Osteoblast (primary cell): ENCODE results near the gene C2CD3. TPM values are rescaled to one million over a fixed set of nuclear protein-coding genes. Genes with fewer than 3 reads are reported as not detected.

Source experiments
- DNase-seq: peaks from one replicate; pipeline ENCODE4 v3.0.0; 2011; ENCODE audit warnings: low spot score, mixed read lengths; ENCODE audit not compliant: insufficient read length; ENCODE audit errors: missing footprints
- H2AFZ ChIP-seq: 2 replicates; pipeline ENCODE4 v1.6.0; 2011; ENCODE audit warnings: mild to moderate bottlenecking, low read length
- H3K27ac ChIP-seq: 2 replicates; pipeline ENCODE4 v1.5.1; 2011; ENCODE audit warnings: mild to moderate bottlenecking, low read depth, low read length, moderate library complexity
- H3K27me3 ChIP-seq: 2 replicates; pipeline ENCODE4 v1.6.0; 2012; ENCODE audit warnings: mild to moderate bottlenecking, control low read depth, inconsistent platforms, low read length, moderate library complexity; ENCODE audit not compliant: insufficient read depth
- H3K36me3 ChIP-seq: 2 replicates; pipeline ENCODE4 v1.5.1; 2011; ENCODE audit warnings: mild to moderate bottlenecking, low read length, control low read depth, moderate library complexity; ENCODE audit not compliant: insufficient read depth
- H3K4me1 ChIP-seq: 2 replicates; pipeline ENCODE4 v1.5.1; 2011; ENCODE audit warnings: mild to moderate bottlenecking, low read length, control low read depth, moderate library complexity; ENCODE audit not compliant: insufficient read depth
- H3K4me2 ChIP-seq: 2 replicates; pipeline ENCODE4 v1.6.0; 2011; ENCODE audit warnings: mild to moderate bottlenecking, low read length; ENCODE audit not compliant: insufficient read depth
- H3K4me3 ChIP-seq: fragments of 200-600 bp; sonication (generic); 3 replicates; pipeline ENCODE4 v1.5.1; 2012; ENCODE audit warnings: mild to moderate bottlenecking, low read length, inconsistent platforms; ENCODE audit not compliant: insufficient read depth
- H3K79me2 ChIP-seq: 2 replicates; pipeline ENCODE4 v1.6.0; 2012; ENCODE audit warnings: mild to moderate bottlenecking, low read length, control low read depth, inconsistent platforms; ENCODE audit not compliant: insufficient read depth
- H3K9me3 ChIP-seq: 2 replicates; pipeline ENCODE4 v1.5.1; 2011; ENCODE audit warnings: low read depth, low read length, control low read depth
- H4K20me1 ChIP-seq: 2 replicates; pipeline ENCODE4 v1.6.0; 2012; ENCODE audit warnings: mild to moderate bottlenecking, low read length, control low read depth; ENCODE audit not compliant: insufficient read depth
- CTCF ChIP-seq: IDR thresholded peaks from 2 replicates; pipeline ENCODE4 v1.5.1; 2011; ENCODE audit warnings: mild to moderate bottlenecking, low read depth, low read length, moderate library complexity; ENCODE audit errors: extremely low read depth
- small RNA-seq: library from RNA; depleted of rRNA; stranded (forward); fragments of <200 nt; gene quantifications from one replicate; pipeline ENCODE3, GENCODE V24; 2012
- total RNA-seq: library from RNA; depleted of rRNA; stranded (reverse); fragments of >200 nt; gene quantifications from 2 replicates; pipeline ENCODE4 v1.2.3, GENCODE V29; 2012

The C2CD3 gene
- total RNA-seq, 1 donor = 14.1 TPM

- peak overlapping the region; percentile 69 for H3K4me2 ChIP-seq
- no peak for TF ChIP-seq CTCF
- no peaks in the 10 kb centered on the region for H3K36me3 ChIP-seq
- no peaks in the 10 kb centered on the region for H3K79me2 ChIP-seq
- H3K9me3 ChIP-seq = no peaks in the 10 kb centered on the region
- H4K20me1 ChIP-seq = no peaks in the 10 kb centered on the region
- no peak overlapping the region for H3K4me3 ChIP-seq
- peak overlapping the region; percentile 70 for H2AFZ ChIP-seq
- peaks cover 3% of the 10 kb centered on the region for H3K27me3 ChIP-seq
- DNase-seq = no peak
- peaks cover 14% of the 10 kb centered on the region for H3K4me1 ChIP-seq
- no peak overlapping the region for H3K27ac ChIP-seq
Observed at GRCh38 chr11:73963861-73964260, 206.9 kb downstream of the C2CD3 start.

Small RNAs within 50 kb of the gene (small RNA-seq; reads per million reads assigned to genes)
- not detected for gene AP002392.1

Other genes starting within 250 kb of the C2CD3 start
- gene DNAJB13, start 220.0 kb downstream of the C2CD3 start, total RNA-seq = not detected in 2 replicates
- gene UCP2, start 188.2 kb downstream of the C2CD3 start, total RNA-seq = under 0.01 and 0.59 TPM in 2 replicates
- under 0.01 and 0.59 TPM in 2 replicates for gene UCP3, start 161.9 kb downstream of the C2CD3 start, total RNA-seq
- gene PPME1, start 287 bp upstream of the C2CD3 start, total RNA-seq = 16.5 and 18.5 TPM in 2 replicates
- 8.7 and 19.2 TPM in 2 replicates for gene P4HA3, start 140.6 kb upstream of the C2CD3 start, total RNA-seq
- gene PGM2L1, start 227.4 kb upstream of the C2CD3 start, total RNA-seq = 6.5 and 7.2 TPM in 2 replicates